OCI-LY1 (cell line): ENCODE data around the gene MECR.

ENCODE experiments used
- H2AFZ ChIP-seq: fragments of 200-600 bp; sonication (generic), shearing (Covaris generic); 2 replicates; pipeline ENCODE4 v1.6.0; 2014; ENCODE audit warnings: antibody characterized with exemption, mild to moderate bottlenecking, low read length
- H3F3A ChIP-seq: fragments of 200-600 bp; sonication (generic), shearing (Covaris generic); 2 replicates; pipeline ENCODE4 v1.6.0; 2014; ENCODE audit warnings: mild to moderate bottlenecking, antibody characterized with exemption, low read length, moderate library complexity; ENCODE audit not compliant: insufficient read depth
- H3K27ac ChIP-seq: fragments of 200-600 bp; sonication (generic); 2 replicates; pipeline ENCODE4 v1.5.1; 2014; ENCODE audit warnings: low read length, mixed run types, mild to moderate bottlenecking, low read depth; ENCODE audit not compliant: poor library complexity, severe bottlenecking
- H3K27me3 ChIP-seq: fragments of 200-600 bp; sonication (generic); 2 replicates; pipeline ENCODE4 v1.6.0; 2014; ENCODE audit warnings: antibody characterized with exemption, mild to moderate bottlenecking, low read length, moderate library complexity; ENCODE audit not compliant: insufficient read depth
- H3K36me3 ChIP-seq: fragments of 200-600 bp; sonication (generic); 2 replicates; pipeline ENCODE4 v1.6.1; 2014; ENCODE audit warnings: mild to moderate bottlenecking, antibody characterized with exemption, low read length, moderate library complexity, mixed read lengths; ENCODE audit not compliant: insufficient read depth
- H3K4me1 ChIP-seq: fragments of 200-600 bp; sonication (generic); 2 replicates; pipeline ENCODE4 v1.5.1; 2014; ENCODE audit warnings: mild to moderate bottlenecking, low read length, moderate library complexity; ENCODE audit not compliant: insufficient read depth, severe bottlenecking
- H3K4me2 ChIP-seq: fragments of 200-600 bp; sonication (generic), shearing (Covaris generic); 2 replicates; pipeline ENCODE4 v1.6.1; 2014; ENCODE audit warnings: low read length
- H3K4me3 ChIP-seq: fragments of 200-600 bp; sonication (generic); 2 replicates; pipeline ENCODE4 v1.5.1; 2014; ENCODE audit warnings: low read length, low read depth, mild to moderate bottlenecking, mixed read lengths; ENCODE audit not compliant: poor library complexity, severe bottlenecking
- H3K79me2 ChIP-seq: fragments of 200-600 bp; shearing (Covaris generic); 2 replicates; pipeline ENCODE4 v1.6.1; 2016; ENCODE audit warnings: mixed run types, low read length, mixed read lengths; ENCODE audit not compliant: insufficient read depth
- H3K9ac ChIP-seq: fragments of 200-600 bp; sonication (generic), shearing (Covaris generic); 2 replicates; pipeline ENCODE4 v1.6.1; 2014; ENCODE audit warnings: mild to moderate bottlenecking, low read length, mixed read lengths
- H3K9me2 ChIP-seq: fragments of 200-600 bp; sonication (generic), shearing (Covaris generic); 2 replicates; pipeline ENCODE4 v1.6.1; 2014; ENCODE audit warnings: low read depth, mild to moderate bottlenecking, low read length, mixed read lengths
- H3K9me3 ChIP-seq: fragments of 200-600 bp; shearing (Covaris generic); 2 replicates; pipeline ENCODE4 v1.6.1; 2014; ENCODE audit warnings: low read length, mixed read lengths
- H4K20me1 ChIP-seq: fragments of 200-600 bp; sonication (generic), shearing (Covaris generic); 2 replicates; pipeline ENCODE4 v1.6.0; 2016; ENCODE audit warnings: mild to moderate bottlenecking, low read length; ENCODE audit not compliant: insufficient read depth
- EZH2 ChIP-seq: fragments of 200-600 bp; sonication (generic), shearing (Covaris generic); IDR thresholded peaks from 2 replicates; pipeline ENCODE4 v1.8.0; 2017; ENCODE audit warnings: borderline replicate concordance, mixed run types, mild to moderate bottlenecking, antibody characterized with exemption, low read length, moderate library complexity, mixed read lengths
- TF ChIP-seq, protein P1 (sequence below): fragments of 200-600 bp; sonication (generic), shearing (Covaris generic); IDR thresholded peaks from 2 replicates; pipeline ENCODE4 v1.5.1; 2017; ENCODE audit warnings: mild to moderate bottlenecking, antibody characterized with exemption, low read length, moderate library complexity, mixed read lengths

Gene MECR

DNA sequence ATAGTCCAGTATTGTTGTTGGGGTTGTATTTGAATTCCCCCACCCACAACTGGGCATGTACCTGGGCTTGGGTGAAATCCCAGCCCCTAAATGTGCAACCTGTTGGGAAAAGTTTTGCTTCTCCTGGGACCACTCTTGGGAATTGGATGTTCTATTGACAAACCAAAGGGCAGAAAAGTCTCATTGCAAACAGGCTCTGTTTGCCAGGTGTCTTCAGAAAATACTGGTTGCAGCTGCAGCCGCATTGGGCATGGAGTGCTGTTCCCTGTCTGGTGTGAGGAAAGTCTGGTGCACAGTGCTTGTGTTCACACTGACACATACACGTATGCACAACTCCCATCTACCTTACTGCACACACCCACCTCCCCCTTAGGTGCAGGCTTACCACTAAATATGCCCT is 17.7 kb upstream of the MECR start:
- Histone ChIP-seq H3K9me2 (no peaks in the 10 kb centered on the region), H3K4me2 (no peak overlapping the region), H3K27me3 (peaks cover 5% of the 10 kb centered on the region; the same call in 1 of the 2 replicates), H3K27ac (no peak overlapping the region), H3K79me2 (no peaks in the 10 kb centered on the region), H2AFZ (no peak overlapping the region), H3K9ac (no peak overlapping the region), H3K9me3 (no peaks in the 10 kb centered on the region), H3K4me3 (no peak overlapping the region), H4K20me1 (no peaks in the 10 kb centered on the region), H3K36me3 (no peaks in the 10 kb centered on the region), H3F3A (no peaks in the 10 kb centered on the region), H3K4me1 (no peaks in the 10 kb centered on the region)
- no peak for TF ChIP-seq EZH2
- TF ChIP-seq, protein P1, sequence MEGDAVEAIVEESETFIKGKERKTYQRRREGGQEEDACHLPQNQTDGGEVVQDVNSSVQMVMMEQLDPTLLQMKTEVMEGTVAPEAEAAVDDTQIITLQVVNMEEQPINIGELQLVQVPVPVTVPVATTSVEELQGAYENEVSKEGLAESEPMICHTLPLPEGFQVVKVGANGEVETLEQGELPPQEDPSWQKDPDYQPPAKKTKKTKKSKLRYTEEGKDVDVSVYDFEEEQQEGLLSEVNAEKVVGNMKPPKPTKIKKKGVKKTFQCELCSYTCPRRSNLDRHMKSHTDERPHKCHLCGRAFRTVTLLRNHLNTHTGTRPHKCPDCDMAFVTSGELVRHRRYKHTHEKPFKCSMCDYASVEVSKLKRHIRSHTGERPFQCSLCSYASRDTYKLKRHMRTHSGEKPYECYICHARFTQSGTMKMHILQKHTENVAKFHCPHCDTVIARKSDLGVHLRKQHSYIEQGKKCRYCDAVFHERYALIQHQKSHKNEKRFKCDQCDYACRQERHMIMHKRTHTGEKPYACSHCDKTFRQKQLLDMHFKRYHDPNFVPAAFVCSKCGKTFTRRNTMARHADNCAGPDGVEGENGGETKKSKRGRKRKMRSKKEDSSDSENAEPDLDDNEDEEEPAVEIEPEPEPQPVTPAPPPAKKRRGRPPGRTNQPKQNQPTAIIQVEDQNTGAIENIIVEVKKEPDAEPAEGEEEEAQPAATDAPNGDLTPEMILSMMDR: no peak

DNA sequence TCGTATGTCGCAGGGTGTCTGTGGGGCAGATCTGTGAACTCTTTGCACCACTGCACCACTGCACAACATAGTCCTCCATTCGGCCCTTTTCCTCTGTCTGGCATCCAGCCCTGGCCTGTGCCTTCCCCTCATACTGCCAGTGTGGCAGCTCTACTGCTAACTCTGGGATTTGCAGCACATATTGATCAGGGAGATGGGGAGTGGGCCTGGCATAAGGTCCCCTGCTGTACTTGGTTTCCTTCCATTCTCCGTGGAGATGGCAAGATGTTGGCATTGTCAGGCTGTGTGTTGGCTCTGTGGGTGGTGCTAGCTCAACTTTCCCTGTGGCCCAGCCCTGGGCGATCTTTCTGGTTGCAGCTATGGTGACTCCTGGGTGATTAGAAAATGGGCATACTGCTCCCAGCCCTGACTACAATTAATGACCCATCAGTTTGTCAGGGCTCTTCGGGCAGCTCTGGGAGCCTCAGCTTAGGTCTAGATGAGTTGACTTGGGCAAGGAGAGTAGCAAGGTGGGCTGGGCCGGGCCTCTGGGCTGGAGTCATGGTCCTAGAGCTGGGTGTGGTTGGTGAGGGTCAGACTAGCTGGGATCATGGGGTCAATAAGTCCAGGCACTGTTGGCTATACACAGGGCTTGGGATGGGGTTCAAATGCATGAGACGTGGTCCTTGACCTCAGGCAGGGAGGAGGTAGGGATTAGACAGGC is 17.0 kb upstream of the MECR start:
- no peaks in the 10 kb centered on the region for H3K9me2 ChIP-seq
- H3K27ac ChIP-seq: no peak overlapping the region
- H3K4me2 ChIP-seq: no peak overlapping the region
- H3K36me3 ChIP-seq: no peaks in the 10 kb centered on the region
- H4K20me1 ChIP-seq: no peaks in the 10 kb centered on the region
- TF ChIP-seq, protein P1: no peak
- no peak for TF ChIP-seq EZH2
- no peak overlapping the region for H3K4me3 ChIP-seq
- H3K79me2 ChIP-seq: no peaks in the 10 kb centered on the region
- no peak overlapping the region for H2AFZ ChIP-seq
- no peaks in the 10 kb centered on the region for H3F3A ChIP-seq
- H3K27me3 ChIP-seq: peaks cover 5% of the 10 kb centered on the region; the same call in 1 of the 2 replicates
- no peaks in the 10 kb centered on the region for H3K9me3 ChIP-seq
- H3K9ac ChIP-seq: no peak overlapping the region
- H3K4me1 ChIP-seq: no peaks in the 10 kb centered on the region

DNA sequence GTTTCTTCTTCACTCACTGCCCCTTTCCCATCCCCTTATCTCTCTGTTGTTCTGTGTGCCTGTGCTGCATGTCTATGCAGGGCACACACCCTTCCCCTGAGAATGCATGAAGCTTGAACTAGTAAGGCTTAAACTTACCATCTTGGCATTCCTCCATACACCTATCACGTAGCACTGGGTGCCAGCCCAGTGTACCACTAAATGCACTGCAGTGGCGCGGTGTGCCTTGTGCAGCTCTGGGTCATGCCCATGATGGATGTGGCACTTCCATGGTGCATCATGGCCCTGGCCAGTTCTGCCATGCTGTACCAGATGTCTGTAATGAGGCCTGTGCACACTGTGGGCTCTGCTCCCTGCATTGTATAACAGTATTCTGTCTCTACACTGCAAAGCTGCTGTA is 16.3 kb upstream of the MECR start:
- TF ChIP-seq EZH2: no peak
- TF ChIP-seq, protein P1: no peak
- Histone ChIP-seq H4K20me1 (no peaks in the 10 kb centered on the region), H3K36me3 (no peaks in the 10 kb centered on the region), H3K27me3 (peaks cover 5% of the 10 kb centered on the region; the same call in 1 of the 2 replicates), H3K9me2 (no peaks in the 10 kb centered on the region), H3K9ac (no peak overlapping the region), H3K9me3 (no peaks in the 10 kb centered on the region), H2AFZ (no peak overlapping the region), H3K4me3 (no peak overlapping the region), H3K79me2 (no peaks in the 10 kb centered on the region), H3F3A (no peaks in the 10 kb centered on the region), H3K4me1 (no peaks in the 10 kb centered on the region), H3K27ac (no peak overlapping the region), H3K4me2 (no peak overlapping the region)
